Umbilical cord (tissue), 2 donors: ENCODE measurements around the gene DGCR2. TPM values are rescaled to one million over a fixed set of nuclear protein-coding genes. Genes with fewer than 3 reads are reported as not detected.
"Not testable (repeated sequence)": the region's sequence is repeated elsewhere in the genome, so short reads cannot be mapped to it uniquely, and the experiment has no call there.

Source experiments
- DNase-seq: peaks from one replicate; pipeline ENCODE4 v3.0.0-alpha.2; 2015; ENCODE audit warnings: low spot score
- total RNA-seq: library from RNA; depleted of rRNA; stranded (reverse); fragments of >200 nt; gene quantifications from one replicate; pipeline ENCODE4 v1.2.3, GENCODE V29; 2014; ENCODE audit warnings: low replicate concordance; ENCODE audit not compliant: insufficient read depth

Gene DGCR2
- total RNA-seq, 1 donor from 2014 or later: 47.4 TPM

- peak; percentile 47 for DNase-seq
Observed at GRCh38 chr22:19109198-19110063, 12.8 kb downstream of the DGCR2 start.

GRCh38 chr22:19108807-19109197 is 13.4 kb downstream of the DGCR2 start:
- no peak for DNase-seq

GRCh38 chr22:19107730-19108074 is 14.5 kb downstream of the DGCR2 start:
- no peak for DNase-seq

- no peak for DNase-seq
Observed at GRCh38 chr22:19106886-19107729, 15.1 kb downstream of the DGCR2 start.

DNA sequence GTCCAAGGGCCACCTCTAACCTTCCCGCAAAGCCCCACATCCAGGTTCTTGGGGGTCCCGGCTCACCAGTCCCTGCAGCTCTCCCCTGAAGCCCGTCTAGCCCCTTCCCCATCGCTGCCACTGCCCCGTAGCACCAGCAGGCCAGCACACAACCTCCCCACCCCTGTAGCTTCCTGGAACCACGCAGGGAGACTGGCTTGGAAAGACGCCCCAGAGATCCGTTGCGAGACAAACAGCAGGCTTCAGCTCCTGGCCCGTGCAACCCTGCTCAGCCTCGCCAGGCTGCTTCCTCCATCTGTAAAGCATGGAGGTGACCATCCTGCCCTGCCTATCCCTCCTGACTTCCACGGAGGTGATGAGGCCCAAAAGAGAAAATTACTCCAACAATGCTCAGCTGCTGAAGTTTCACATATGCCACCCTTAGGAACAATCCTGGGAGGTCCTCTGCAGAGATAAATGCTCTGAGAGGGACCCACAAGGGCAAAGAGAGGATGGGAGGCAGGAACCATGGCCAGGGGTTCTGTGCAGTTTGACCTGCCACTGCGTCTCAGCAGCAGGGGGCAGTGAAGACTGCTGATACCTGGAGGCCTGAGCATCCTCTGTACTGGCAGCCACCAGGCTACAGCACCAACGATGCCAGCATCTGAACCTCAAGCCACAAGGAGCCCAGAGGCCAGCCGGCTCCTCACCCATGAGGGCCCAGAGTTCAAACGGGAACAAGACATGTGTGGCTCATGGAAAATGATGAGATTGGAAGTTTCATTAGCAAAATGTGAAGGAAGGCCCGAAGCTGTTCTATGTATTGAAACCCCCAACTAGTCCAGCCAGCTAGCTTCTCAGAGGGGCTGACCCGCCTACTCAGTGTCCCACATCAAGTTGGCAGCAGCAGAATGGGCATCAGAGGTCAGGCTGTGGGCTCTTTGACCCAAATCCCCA is 16.1 kb downstream of the DGCR2 start:
- DNase-seq: no peak

DNA sequence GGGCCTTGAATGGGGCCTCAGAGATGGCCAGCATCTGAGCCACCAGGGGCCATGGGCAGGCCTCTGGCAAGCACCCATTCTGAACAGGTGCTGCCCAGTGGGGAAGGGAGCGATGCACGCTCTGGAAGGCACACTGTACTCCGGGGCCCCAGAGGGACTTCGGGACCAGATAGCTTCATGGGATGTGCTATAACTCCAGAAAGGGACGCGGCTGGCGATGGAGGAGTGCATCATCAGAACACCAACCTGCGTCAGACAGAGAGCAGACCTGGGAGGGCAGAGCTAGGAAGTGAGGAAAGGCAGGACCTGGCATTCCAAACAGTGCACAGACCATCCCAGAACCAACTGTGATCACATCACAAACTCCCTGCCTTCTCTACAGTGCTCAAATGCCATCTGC is 16.8 kb downstream of the DGCR2 start:
- DNase-seq: no peak

DNA sequence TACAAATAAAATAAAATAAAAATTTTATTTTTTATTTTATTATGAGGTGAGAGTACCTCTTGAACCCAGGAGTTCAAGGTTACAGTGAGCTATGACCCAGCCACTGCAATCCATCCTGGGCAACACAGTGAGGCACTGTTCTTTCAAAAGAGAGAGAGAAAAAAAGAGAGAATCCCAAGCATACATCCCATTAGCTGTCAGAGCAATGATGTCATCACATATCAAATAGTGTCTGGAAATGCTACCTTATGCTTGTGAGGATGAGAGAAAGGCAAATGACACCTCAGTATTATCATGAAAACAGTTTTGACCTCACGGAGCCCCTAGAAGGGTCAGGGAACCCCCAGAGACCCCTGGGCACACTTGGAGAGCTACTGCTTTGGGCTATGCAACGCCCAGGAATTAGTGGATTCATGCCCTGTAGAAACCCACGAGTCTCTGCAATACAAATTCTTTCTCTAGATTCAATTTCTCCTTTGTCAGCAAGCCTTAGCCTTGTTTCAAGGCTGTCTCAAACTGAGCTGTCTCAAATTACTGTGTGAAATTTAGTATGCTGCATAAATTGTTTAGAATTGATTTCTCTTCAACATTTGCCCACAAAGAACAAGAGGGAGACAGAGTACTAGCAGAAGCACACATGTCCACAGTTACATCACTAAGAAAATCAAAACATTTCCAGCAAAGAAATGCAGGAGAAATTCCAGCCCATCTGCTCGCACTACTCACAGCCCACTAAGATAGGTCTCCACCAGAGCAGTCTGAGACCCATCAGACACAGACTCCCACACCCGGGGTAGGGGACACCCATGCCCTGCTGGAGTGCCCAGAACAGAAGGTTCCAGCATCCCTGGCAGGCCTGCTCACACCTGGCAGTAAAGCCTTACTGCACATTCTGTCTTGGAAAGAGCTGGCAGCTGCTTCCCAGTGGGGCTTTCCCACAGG is 18.1 kb downstream of the DGCR2 start:
- DNase-seq: no peak

GRCh38 chr22:19098157-19098556 is 24.1 kb downstream of the DGCR2 start:
- no peak for DNase-seq

- DNase-seq: no peak
Observed at GRCh38 chr22:19097518-19097917, 24.7 kb downstream of the DGCR2 start.

- DNase-seq: no peak
Observed at GRCh38 chr22:19096555-19096954, 25.7 kb downstream of the DGCR2 start.

DNA sequence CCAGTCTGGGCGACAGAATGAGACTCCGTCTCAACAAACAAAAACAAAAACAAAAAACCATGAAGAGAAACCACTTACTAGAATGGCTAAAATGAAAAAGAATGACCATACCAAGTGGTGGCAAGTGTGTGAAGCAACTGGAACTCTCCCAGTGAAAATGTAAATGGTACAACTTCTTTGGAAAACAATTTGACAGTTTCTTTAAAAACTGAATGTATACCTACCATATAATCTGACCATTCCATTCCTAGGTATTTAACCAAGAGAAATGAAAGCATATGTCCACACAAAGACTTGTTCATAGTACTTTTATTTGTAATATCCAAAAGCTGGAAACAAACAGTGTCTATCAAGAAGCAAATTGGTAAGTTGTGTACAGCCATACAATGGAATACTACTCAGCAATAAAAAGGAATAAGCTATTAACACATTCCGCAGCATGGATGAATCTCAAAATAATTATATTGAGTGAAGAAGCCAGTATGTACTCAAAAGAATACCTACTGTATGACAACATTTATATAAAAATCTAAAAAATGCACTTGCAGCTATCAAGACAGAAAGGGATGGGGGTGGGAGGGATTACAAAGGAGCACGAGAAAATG is 27.7 kb downstream of the DGCR2 start:
- no peak for DNase-seq

DNA sequence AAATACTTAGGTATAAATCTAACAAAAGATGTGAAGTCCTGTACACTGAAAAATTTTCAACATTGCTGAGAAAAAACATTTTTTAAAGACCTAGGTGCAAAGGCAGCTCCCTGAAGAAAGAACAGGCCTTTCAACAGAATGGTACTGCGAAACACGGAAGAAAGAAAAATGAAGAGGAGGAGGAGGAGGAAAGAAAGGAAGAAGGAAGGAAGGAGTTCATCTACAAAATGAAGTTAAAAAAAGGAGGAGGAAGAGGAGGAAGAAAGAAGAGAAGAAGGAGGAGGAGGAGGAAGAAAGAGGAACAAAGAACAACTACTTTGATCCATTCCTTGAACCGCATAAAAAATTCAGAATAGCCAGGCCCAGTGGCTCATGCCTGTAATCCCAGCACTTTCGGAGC is 29.5 kb downstream of the DGCR2 start:
- no peak for DNase-seq

GRCh38 chr22:19090586-19091127 is 31.6 kb downstream of the DGCR2 start:
- DNase-seq: no peak

- DNase-seq: no peak
Observed at GRCh38 chr22:19090183-19090582, 32.0 kb downstream of the DGCR2 start.

- DNase-seq: no peak
Observed at GRCh38 chr22:19088866-19089595, 33.2 kb downstream of the DGCR2 start.

GRCh38 chr22:19086896-19087295 is 35.3 kb downstream of the DGCR2 start:
- DNase-seq: no peak

DNA sequence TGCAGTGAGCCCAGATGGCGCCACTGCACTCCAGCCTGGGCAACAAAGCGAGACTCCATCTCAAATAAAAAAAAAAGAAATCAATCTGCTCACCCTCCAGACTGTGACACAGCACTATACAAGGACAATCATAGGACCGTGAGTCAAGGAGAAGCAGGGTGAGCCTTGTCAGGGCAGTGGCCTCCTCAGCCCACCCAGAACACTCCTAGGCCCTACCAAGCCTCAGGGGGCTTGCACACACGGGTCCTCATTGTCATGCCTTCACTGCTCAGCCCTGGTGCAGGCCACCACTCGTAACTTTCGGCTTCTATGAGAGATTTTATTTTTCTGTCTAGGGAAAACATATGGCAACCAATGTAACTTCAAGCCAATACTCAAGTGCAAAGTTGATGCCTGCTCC is 35.8 kb downstream of the DGCR2 start:
- no peak for DNase-seq

DNA sequence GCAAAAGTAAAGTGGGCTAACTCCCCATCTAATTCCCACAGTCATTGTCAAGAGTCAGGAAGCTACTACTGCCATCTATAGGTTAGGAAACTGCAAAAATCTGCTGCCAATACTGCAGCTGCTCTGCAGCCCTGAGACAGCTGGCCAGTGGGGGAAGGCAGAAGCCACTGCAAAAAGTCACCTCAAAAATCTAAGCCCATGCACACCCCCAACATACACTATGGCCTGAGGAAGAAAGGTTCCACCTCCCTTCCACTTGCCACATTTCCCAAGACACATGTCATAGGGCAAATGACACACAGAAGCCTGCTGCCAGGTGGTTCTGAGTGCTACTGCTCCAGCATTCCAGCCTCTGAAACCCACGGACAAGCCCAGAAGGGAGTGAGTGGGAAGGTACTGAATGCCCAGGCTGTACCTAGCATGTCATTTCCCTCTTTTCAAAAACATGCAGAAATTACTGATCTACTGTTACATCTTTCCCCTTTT is 36.9 kb downstream of the DGCR2 start:
- no peak for DNase-seq

DNA sequence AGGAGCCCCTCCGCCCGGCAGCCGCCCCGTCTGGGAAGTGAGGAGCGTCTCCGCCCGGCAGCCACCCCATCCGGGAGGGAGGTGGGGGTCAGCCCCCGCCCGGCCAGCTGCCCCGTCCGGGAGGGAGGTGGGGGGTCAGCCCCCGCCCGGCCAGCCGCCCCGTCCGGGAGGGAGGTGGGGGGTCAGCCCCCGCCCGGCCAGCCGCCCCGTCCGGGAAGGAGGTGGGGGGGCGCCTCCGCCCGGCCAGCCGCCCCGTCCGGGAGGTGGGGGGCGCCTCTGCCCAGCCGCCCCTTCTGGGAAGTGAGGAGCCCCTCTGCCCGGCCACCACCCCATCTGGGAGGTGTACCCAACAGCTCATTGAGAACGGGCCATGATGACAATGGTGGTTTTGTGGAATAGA is 37.6 kb downstream of the DGCR2 start:
- not testable (repeated sequence) for DNase-seq
